NK-92 (cell line): ENCODE measurements around the gene GABRD.

Source experiments
- DNase-seq: peaks from one replicate; lab custom pipeline; 2025; ENCODE audit not compliant: unreplicated experiment; lab: John Stamatoyannopoulos, UW

The GABRD gene

DNA sequence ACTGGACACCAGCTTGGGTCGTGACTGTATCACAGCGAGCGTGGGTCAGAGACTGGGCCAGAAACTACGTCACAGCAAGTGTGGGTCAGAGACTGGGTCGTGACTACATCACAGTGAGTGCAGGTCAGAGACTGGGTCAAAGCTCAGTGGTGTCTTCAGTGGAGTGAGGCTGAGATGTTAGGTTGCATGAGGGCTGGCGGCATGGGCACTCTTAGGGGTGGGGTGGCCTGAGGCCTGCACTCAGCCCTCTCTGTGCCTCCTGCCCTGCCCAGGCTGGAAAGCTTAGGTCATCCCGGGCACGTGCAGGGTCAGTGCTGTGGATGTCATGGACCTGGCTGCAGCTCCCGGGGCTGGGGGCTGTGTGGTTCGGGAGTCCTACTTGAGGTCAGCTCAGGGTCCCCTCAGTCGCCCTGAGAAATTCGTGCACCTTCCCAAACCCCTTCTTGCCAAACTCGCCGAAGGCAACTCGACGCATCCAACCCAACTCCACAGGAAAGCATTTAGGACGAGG, 34.5 kb upstream of the GABRD start:
- no peak for DNase-seq

DNA sequence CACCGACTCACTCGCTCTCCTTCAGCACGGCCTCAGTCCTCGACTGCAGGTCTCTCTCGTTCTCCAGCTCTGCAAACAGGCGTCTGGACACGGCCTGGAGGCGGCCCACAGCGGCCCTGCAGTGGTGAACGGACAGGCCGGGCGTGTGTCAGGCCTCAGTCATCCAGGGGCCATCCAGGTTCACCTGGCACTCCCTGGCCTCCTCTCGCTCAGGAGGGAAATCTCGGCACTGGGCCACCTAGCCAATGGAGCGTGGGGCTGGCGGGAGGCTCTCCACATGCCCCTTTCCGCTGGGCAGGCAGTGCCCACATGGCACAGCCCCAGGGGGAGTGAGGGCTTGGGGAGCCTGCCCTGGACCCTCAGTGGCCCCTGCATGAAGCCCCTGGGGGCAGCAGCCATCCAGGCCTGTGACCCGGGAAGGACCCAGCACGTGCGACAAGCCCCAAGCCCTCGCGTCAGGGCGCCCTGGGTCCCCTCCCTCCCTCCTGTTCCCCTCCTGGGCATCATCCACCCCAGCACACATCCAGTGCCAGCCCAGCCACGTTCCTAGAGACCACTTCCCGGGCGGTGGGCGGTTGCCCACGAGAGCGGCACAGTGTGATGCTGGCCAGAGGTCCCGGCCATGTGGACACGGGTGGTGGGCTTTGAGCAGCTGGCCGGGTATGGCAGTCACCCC, 33.6 kb upstream of the GABRD start:
- no peak for DNase-seq

DNA sequence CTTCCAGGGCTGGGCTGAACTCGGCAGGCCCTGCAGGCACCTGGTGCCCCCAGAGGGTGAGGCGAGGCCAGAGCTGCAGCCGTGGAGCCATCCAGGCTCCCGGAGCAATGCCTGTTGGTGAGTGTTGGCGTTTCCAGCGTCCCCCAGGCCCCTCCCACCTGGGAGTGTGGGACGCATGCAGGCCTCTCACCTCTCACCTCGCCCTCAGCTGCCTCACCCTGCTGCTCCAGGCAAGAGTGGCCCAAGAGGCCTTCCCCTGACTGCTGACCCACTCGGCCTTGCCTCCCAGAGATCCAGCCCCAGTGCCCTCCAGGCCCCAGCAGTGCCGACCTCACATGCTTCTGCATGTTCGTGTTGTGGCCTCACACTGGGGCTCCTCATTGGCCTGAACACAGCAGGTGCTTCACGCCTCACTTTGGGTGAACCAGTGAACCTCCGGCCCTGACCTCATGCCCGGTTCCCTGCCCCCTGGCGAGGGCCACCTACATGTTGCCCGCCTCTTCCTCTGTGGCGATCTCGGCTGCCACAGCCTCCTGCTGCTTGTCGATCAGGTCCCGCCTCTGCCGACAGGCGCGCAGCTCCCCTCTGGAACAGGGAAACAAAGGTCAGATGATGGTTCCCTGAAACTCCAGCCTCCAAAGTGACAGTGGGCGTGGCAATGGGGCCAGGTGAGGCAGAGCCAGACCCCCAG, 32.5 kb upstream of the GABRD start:
- no peak for DNase-seq

- no peak for DNase-seq
Observed at GRCh38 chr1:1987142-1987510, 32.0 kb upstream of the GABRD start.

DNA sequence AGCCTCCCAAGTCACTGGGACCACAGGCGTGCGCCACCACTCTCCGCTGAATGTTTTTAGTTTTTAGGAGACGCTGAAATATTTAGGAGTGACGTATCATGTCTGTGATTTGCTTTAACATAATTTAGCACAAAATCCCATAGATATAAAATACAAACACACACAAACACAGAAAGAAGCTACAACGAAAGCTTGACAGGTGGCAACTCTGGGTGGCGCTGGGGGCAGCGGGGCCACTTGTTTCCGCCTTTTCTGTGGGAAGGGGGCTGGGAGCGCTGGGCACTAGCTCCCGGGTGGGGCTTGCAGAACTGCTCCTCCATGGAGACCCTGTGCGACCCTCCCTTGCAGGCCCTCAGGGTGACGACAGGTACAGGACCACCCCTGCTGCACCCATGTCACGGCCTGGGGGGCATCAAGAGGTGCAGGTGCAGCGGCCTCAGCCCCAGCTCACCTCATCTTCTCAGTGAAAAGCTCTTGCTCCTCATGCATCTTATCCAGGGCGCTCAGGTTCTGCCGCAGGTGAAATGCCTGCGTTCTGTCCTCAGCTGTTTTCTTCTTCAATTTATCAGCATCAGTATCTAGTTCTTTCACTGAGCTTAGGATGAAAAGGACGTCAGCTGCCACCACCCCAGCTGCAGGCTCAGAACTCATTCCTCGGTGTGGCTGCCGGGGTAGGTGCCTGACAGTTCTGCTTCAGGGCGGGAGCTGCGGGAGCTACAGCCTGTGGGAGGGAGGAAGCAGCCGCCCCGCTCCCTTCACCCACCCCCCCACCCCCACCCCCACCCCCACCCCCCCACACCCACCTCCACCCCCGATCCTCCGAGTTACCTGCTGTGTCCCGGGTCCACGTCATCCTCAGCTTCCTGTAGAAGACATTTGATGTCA, 30.8 kb upstream of the GABRD start:
- DNase-seq, result no peak

DNA sequence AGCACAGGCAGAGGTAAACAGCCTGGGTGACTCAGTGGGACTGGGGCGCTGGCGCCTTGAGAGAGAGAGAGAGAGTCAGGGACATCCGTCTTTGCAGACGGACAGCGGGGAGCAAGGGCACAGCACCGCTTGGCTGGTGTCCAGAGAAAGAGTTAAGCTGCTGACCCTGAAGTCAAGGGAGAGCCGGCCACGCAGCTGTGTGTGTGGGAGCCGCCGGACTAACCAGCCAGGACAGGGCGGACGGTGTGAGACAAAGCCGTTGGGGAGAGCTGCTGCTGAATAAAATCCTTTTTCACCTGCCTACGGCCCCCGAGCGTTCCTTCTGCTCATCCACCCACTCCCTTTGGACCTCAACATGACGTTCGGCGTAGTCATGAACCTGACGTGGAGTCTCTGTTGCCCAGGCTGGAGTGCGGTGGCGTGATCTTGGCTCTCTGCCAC, 30.0 kb upstream of the GABRD start:
- DNase-seq, result no peak

DNA sequence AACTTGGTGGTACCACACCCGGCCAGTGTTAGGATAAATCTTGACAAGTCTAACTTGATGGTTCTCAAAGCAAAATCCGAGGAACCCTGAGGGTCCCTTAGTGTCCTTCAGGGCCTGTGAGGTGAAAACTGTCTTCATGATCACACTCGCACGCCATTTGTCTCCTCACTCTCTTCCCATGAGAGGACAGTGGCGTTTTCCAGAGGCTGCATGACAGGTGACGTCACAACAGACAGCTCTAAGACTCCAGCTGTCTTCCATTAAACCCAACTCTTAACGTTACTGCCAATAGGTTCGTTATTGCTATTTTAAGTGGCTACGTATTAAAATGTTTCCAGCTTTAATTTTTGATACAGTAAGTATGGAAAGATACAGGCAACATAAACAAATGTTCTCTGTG, 29.4 kb upstream of the GABRD start:
- DNase-seq, result no peak

GRCh38 chr1:1990222-1990621, 28.9 kb upstream of the GABRD start:
- no peak for DNase-seq

GRCh38 chr1:1994536-1994935, 24.6 kb upstream of the GABRD start:
- DNase-seq, result no peak

GRCh38 chr1:1996207-1996651, 22.9 kb upstream of the GABRD start:
- no peak for DNase-seq

GRCh38 chr1:1997576-1997975, 21.6 kb upstream of the GABRD start:
- no peak for DNase-seq

DNA sequence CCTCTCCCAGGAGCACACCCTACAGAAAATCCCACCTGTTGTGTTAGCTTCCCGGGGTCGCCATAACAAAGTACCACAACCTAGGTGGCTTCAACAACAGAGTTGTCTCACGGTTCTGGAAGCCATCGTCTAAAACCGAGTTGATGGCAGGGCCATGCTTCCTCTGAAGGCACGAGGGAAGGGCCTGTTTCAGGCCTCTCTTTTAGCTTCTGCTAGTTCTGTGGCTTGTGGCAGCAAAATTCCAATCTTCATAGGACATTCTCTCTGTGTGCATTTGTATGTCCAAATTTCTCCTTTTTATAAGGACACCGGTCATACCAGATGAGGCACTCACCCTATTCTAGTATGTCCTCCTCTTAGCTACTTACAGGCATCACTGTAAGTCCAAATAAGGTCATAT, 18.7 kb upstream of the GABRD start:
- DNase-seq, result no peak

GRCh38 chr1:2000850-2001249, 18.3 kb upstream of the GABRD start:
- no peak for DNase-seq

DNA sequence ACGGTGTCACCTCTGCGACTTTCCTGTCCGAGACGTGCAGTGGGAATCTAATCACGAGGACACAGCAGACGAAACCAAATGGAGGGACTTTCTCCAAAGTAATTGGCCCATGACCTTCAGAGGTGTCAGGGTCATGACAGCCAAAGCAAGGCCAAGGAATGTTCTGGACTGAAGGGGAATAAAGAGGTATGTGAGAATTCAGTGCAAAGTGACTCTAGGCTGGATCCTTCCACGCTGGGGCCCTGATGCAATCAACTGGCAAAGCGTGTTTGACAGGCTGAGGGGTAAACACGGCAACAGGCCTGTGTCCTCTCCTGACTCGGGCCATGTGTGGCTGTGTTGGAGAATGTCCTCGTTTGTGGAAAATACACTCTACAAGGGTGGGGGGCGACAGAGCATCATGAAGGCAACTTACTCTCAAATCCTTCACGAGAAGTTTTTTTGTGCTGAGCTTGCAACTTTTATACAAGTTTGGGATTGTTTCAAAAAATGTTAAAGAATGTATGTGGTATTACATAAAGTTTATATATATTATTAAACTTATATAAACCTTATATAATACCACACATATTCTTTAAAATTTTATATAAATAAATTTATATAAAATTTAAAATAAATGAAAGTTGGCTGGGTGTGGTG, 17.3 kb upstream of the GABRD start:
- DNase-seq, result no peak

GRCh38 chr1:2003541-2004131, 15.5 kb upstream of the GABRD start, which contains the start of gene CFAP74:
Gene CFAP74 (minus strand): TSS chr1:2003786. CDS start chr1:1990956, 12,830 bp downstream.
- no peak for DNase-seq

DNA sequence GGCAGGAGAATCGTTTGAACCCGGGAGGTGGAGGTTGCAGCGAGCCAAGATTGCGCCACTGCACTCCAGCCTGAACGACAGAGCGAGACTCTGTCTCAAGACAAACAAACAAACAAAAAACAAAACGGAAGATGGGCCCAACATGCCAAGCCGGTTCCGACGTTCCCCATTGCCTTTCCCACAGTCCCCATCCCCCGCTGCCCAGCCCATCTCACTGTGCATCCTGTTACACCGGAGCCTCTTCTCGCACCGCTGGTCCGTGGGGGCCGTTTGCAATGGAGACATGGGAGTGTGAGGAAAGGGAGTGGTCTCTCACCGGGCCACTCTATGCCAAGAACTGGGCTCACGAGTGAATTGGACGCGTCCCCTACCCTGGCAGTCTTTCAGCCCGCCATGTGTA, 14.3 kb upstream of the GABRD start:
- no peak for DNase-seq

DNA sequence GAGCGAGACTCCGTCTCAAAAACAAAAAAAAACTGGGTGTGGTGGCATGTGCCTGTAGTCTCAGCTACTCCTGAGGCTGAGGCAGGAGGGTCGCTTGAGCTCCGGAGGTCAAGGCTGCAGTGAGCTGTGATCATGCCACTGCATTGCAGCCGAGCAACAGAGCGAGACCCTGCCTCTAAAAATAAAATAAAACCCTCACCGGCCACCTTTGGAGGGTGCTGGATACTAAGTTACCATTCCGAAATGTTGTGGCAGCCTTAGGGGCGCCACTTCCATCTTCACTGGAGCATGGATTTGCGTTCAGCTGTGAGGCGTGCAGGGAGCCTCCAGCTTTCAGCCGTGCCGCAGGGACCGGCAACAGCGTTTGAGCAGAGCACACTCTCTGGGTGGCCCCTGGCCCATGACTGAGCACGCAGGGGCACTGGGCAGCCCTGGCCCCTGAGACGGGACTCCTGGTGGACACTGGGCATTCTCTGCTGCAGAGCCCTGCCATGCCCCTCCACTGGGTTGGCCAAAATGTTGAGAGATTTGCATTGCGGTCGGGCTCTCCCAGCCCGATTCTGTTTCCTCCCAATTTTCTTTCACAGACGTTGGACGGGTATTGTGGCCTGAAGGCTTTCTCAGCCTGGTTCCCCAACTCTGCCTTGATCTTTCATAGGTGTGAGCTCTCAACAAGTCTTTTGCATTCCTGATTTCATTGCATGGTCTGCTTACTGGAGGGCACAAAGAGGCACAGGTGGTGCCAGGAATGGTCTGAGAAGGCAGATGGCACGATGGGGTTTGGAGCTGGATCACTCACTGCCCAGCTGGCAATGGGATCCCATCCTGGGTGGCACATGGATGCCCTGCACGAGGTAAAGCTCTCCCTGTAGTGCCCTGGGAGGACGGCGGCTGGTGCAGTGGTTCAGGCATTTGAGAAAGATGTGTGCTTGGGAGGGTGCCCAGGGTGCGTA, 9.8 kb upstream of the GABRD start:
- no peak for DNase-seq

DNA sequence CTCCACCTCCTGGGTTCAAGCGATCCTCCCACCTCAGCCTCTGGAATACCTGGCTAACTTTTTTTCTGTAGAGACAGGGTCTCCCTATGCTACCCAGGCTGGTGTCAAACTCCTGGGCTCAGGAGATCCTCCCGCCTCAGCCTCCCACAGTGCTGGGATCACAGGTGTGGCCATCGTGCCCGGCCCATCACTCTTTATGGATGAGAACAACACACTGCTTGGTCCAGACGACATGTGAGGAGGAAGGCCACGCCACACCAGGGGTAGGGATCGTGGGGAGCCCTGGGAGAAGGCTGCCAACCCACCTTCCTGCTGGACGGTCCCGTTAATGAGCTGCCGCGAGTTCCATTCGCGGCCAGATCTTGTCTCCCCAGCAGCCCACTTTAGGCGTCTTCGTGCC, 5.0 kb upstream of the GABRD start:
- no peak for DNase-seq
